Glomerular endothelial cell (primary cell): Measurements from ENCODE around the gene GAN. TPM values are rescaled to one million over a fixed set of nuclear protein-coding genes. Genes with fewer than 3 reads are reported as not detected.

ENCODE experiments used
- DNase-seq: peaks from one replicate; pipeline ENCODE4 v3.0.0-alpha.2; 2011; ENCODE audit warnings: low read depth, low spot score; ENCODE audit errors: extremely low read depth
- total RNA-seq: library from RNA; depleted of rRNA; stranded (reverse); fragments of >200 nt; gene quantifications from 2 replicates; pipeline ENCODE4 v1.2.3, GENCODE V29; 2015

The GAN gene
- total RNA-seq, 1 donor from 2014 or later: 8.1 TPM

DNA sequence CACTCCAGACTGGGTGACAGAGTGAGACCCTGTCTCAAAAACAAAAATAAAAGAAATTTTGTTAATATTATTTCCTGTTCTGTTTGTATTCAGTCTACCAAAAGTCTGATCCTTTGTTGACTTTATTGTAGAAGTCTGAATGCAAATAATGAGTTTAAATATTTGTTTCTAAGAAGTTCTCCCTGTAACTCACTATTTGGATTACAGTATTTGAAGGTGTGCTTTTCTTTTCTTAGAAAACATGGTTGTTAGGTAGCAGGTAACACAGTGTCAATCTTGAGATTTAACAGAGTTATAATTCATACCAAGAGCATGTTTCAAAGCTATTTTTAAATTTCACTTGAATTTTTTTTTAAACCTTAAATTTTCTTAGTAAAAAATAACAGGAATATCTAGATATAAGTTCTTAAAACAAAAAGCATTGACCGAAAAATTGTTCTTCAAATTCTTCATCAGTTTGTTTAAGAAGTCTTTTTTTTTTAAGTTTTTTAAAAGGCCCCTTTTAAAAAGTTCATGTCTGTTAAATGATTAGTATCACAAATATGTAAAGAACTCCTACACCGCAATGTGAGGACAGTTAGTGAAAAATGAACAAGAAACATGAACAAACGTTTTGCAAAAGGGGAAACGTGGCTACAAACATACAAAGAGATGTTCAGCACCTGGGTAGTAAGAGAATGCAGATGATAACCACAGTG lies 35.0 kb downstream of the GAN start:
- DNase-seq: no peak

GRCh38 chr16:81350306-81350615 lies 35.5 kb downstream of the GAN start:
- DNase-seq: no peak

GRCh38 chr16:81353895-81354294 lies 39.1 kb downstream of the GAN start:
- DNase-seq: no peak

DNA sequence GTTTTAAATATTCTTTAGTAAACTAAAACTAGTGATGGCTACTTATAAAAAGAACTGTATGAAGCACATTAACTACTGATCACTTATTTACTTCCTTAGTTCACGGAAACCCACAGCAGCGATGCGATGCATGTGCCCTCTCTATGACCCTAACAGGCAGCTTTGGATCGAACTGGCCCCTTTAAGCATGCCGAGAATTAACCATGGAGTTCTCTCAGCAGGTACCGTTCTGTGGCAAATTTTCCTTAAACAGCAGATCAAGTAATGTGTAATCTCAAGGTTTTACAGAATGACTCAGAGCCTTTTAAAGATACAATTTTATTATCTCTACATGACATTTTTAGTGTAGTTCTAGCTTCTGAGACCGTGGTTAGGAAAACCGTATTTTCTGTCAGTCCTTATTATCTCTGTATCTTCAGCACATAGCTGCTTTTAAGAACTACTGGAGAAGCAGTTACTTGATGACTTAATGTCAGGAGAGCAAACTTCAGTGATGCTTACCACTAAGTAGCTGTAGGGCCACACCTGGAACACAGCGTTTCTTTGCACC lies 43.0 kb downstream of the GAN start:
- no peak for DNase-seq

- no peak for DNase-seq
Observed at GRCh38 chr16:81358860-81359259, 44.1 kb downstream of the GAN start.

GRCh38 chr16:81360135-81360534 lies 45.4 kb downstream of the GAN start:
- DNase-seq: no peak

- DNase-seq: no peak
Observed at GRCh38 chr16:81365731-81366130, 51.0 kb downstream of the GAN start.

GRCh38 chr16:81366316-81366932 lies 51.7 kb downstream of the GAN start:
- DNase-seq: peak; percentile 45

GRCh38 chr16:81367821-81368220 lies 53.1 kb downstream of the GAN start:
- no peak for DNase-seq

DNA sequence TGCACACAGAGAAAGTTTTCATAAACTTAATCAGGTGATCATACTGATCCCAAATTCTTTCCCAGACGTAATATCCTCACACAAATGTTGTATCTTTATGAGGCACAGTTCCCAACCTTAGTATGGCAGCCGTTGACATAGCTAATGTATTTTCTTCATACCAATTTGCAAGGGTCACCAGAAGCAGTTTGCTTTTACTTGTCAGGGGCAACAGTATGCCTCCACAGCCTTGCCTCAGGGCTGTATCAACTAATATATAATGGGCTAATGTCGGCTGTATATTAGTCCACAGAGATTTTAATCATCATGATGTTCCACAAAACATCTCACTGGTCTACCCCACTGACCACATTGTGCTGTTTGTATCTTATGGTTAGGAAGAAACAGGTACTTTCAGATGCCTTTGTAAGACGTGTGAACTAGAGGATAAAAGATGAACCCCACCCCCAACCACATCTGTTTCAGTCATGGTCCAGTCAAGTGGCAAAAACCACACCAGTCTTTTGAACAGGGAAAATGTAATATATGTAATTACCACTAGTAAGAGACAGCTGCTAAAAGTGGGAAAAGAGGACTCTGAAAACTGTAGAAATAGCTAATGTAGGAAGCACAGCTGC lies 55.2 kb downstream of the GAN start:
- no peak for DNase-seq

DNA sequence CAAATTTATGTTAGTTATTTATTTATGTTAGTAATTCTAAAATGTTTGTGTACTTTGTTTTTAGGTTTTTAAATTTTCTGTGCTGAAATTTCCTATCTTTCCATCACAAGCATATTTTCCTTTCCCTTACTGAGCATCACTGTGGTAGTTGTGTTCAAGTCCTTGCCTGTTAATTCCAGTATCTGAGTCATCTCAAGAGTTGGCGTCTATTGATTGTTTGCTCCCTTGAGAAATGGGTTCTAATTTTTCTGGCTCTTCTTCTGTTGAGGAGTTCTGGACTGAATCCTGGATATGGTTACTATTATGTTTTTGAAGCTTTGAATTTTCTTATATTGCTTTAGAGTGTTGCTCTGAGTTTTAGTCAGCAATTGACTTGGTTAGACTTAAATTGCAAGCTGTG lies 56.3 kb downstream of the GAN start:
- DNase-seq: no peak

DNA sequence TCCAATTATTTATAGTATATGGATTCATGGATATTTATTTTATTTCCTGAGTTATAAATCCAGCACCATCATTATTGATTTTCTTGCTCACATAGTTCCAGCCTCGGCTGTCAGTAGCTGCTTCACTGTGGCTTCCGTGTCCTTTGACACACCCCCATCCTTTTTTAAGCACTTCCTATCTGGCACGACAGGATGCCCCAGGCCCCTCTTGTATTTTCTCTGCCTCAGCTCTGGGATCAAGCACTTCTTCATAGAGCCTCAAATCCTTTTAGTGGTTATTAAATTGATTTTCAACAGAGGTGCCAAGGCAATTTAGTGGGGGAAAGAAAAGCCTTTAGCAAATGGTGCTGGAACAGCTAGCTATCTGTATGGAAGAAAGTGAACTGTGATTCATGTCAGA lies 59.8 kb downstream of the GAN start:
- no peak for DNase-seq

DNA sequence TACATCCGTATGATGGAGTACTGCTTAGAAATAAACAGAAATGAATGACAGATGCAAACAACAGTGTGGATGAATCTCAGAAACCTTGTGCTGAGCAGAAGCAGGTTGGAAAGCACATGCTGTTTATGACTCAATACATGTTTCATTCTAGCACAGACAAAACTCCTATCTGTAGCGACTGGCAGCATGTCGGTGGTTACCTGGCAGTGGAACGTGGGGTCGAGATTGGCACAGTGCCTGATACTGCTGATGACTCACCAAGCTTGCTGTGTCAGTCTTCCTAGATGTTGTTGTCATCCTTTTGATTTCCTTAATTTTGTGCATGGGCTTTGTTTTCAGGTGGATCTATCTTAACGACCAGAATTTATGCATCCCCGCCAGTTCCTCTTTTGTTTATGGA lies 62.1 kb downstream of the GAN start:
- DNase-seq: no peak

GRCh38 chr16:81378049-81378448 lies 63.3 kb downstream of the GAN start:
- no peak for DNase-seq

GRCh38 chr16:81380932-81381331 lies 66.2 kb downstream of the GAN start:
- no peak for DNase-seq

DNA sequence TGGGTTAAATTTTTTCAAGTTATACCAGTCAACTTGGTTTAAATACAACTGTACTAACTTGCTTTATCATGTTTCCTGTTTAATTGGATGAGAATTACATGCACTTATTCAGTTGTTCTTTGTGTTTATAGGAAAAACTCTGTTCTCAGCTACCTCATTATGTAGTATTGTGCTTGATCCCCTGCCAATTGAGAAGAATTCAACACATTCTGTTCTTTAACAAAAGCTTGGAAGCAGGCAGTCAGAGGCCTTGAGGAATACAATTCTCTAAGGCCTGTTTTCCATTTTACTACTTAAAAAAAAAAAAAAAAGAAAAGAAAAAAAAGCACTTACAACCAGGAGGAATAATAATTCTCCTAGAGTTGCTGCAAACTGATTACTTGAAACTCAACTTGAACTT lies 69.2 kb downstream of the GAN start:
- DNase-seq: no peak

- no peak for DNase-seq
Observed at GRCh38 chr16:81385031-81385756, 70.4 kb downstream of the GAN start.

DNA sequence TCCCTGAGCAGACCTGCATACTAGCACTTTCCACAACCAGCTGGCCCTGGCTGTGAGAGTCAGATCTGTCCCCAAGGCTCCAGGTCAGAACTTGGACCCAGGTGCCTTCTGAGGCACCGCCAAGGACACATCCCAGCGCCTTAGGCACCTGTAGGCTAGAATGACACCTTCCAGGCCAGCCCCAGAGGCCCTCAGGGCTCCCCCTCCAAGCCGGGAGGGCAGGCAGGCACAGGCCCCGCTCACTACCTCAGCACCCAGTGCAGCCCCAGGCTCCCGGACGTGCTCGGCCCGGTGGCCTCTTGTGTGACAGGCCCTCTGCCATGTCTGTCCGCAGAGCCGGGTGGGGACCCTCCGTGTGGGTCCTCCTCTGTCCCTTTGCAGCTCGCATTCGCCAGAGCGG lies 73.6 kb downstream of the GAN start:
- DNase-seq: no peak

DNA sequence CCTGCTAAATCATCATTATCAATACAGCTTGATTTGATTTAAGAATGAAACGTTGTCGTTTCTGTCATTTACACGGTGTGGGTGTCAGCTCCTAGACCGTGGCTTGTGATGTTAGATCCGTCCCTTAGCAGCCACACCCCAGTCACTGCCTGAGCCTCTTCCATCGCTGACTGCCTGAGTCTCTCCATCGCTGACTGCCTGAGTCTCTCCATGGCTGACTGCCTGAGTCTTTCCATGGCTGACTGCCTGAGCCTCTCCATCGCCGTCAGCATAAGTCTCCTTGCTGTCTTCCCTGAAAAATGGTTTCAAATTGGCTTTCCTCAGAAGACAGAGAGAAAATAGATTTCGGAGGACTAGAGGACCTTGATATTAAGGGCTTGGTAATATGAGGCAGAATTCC lies 76.1 kb downstream of the GAN start:
- no peak for DNase-seq

DNA sequence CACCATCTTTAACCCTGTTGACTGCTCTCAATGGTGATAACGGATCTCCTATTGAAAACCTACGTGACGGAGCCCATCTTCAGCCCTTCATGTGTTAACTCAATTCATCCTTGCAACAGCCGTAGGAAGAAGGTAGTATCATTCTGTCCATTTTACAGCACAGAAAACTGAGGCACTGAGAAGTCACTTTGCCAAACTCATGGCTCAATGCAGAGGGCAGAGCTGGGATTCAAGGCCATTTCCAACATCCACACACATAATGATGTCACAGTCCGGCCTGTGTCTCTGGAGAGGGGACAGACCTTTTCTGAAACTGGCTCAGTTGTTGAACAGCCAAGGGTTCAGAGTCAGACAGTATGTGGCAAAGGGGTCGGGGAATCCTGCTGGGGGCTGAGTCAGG lies 77.2 kb downstream of the GAN start:
- DNase-seq: no peak

DNA sequence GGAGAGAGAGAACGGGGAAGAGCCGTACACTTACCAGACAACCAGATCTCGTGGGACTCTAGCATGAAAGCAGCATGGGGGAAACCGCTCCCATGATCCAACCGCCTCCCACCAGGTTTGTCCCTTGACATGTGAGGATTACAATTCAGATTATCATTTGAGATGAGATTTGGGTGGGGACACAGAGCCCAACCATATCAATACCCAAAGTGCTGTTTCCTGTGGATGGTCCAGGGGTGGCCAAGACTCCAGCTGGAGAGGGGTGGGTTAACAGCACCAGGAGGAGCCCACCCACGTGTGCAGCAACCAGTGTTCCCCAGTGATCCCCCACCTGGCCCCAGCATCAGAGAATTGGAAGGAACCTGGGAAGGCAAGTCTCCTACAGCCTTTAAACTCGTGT lies 79.7 kb downstream of the GAN start:
- no peak for DNase-seq
